Anterior cingulate cortex (tissue), 58 donors: Measurements from ENCODE around the gene CCDC88C.
"Not testable (repeated sequence)": the region's sequence is repeated elsewhere in the genome, so short reads cannot be mapped to it uniquely, and the experiment has no call there.

Source experiments
- DNase-seq, 58 donors: peaks; one replicate each; lab custom pipeline; 2025; lab: John Stamatoyannopoulos, UW

CCDC88C gene

GRCh38 chr14:91419044-91419397 lies 1.4 kb upstream of the CCDC88C start:
- DNase-seq, result no peak

- peak in 46 of 58 donors; percentile 6 to 71 (median 39) for DNase-seq
Measured at GRCh38 chr14:91418387-91419043, 895 bp upstream of the CCDC88C start.

GRCh38 chr14:91417983-91418386 lies 365 bp upstream of the CCDC88C start:
- DNase-seq, result peak in 12 of 58 donors; percentile 7 to 59 (median 28)

GRCh38 chr14:91416744-91417119 lies 888 bp downstream of the CCDC88C start:
- no peak for DNase-seq

- no peak for DNase-seq
Measured at GRCh38 chr14:91415794-91416743, 1.6 kb downstream of the CCDC88C start.

- DNase-seq, result no peak
Measured at GRCh38 chr14:91414475-91414833, 3.2 kb downstream of the CCDC88C start.

- no peak for DNase-seq
Measured at GRCh38 chr14:91413547-91414474, 3.8 kb downstream of the CCDC88C start.

GRCh38 chr14:91412939-91413338 lies 4.7 kb downstream of the CCDC88C start:
- DNase-seq, result no peak

GRCh38 chr14:91410771-91411536 lies 6.7 kb downstream of the CCDC88C start:
- no peak for DNase-seq

GRCh38 chr14:91409928-91410718 lies 7.5 kb downstream of the CCDC88C start:
- DNase-seq, result no peak

- DNase-seq, result not testable (repeated sequence)
Measured at GRCh38 chr14:91409240-91409639, 8.4 kb downstream of the CCDC88C start.

GRCh38 chr14:91406982-91407381 lies 10.6 kb downstream of the CCDC88C start:
- no peak for DNase-seq

GRCh38 chr14:91406451-91406850 lies 11.2 kb downstream of the CCDC88C start:
- DNase-seq, result no peak

GRCh38 chr14:91405724-91406435 lies 11.7 kb downstream of the CCDC88C start:
- no peak for DNase-seq

GRCh38 chr14:91405241-91405721 lies 12.3 kb downstream of the CCDC88C start:
- no peak for DNase-seq

GRCh38 chr14:91402771-91403600 lies 14.6 kb downstream of the CCDC88C start:
- no peak for DNase-seq

- no peak for DNase-seq
Measured at GRCh38 chr14:91402348-91402747, 15.3 kb downstream of the CCDC88C start.
